ENCODE results near the gene PLEKHJ1. TPM values are rescaled to one million over a fixed set of nuclear protein-coding genes. Genes with fewer than 3 reads are reported as not detected.
A peak's percentile ranks its signal among the peaks of the same experiment; 100 is the strongest.

The PLEKHJ1 gene
- total and polyA plus RNA-seq, 9 of the 15 experiments (the other 6 are each of a cell fraction or from before 2014, with no cell fraction given), result 1.5 to 188 (median 63.9) TPM

GRCh38 chr19:2199215-2199614 lies 36.9 kb downstream of the PLEKHJ1 start:
- peak; percentile 86 for TF ChIP-seq ZBTB33 (CRISPR knock-in tag; IDR thresholded peaks at IDR 0.05)
- TF ChIP-seq RAD21 (CRISPR knock-in tag; conservative IDR thresholded peaks at IDR 0.05 in 1 of 2, IDR thresholded peaks at IDR 0.05 in 1 of 2), result peak in 1 of 2 experiments; percentile 32; a peak in 2 of 4 replicates
- TF ChIP-seq CTCFL (IDR thresholded peaks at IDR 0.05; ENCODE audit: borderline replicate concordance, insufficient read depth, low read depth, low read length, poor library complexity, severe bottlenecking), result peak; percentile 13
- peak; percentile 46 to 47 (median 47) for TF ChIP-seq CTCF (IDR thresholded peaks at IDR 0.05 in 2 of 3, conservative IDR thresholded peaks at IDR 0.05 in 1 of 3; ENCODE audit: insufficient read depth in 2 of 3, low read depth in 1 of 3, low read length in 3 of 3)
- TF ChIP-seq ADNP (tag; IDR thresholded peaks at IDR 0.05), result no peak
- TF ChIP-seq KDM1A (IDR thresholded peaks at IDR 0.05), result no peak
- no peak overlapping the region for H2AFZ ChIP-seq (ENCODE audit: low read depth, low read length)
- peak overlapping the region in 1 of 2 experiments; percentile 65; a peak in 1 of 4 replicates for H3K9ac ChIP-seq (ENCODE audit: insufficient read depth in 1 of 2, low read depth in 2 of 2, low read length in 2 of 2)
- in situ Hi-C loops (cut with MboI) (no loop called here), intact Hi-C loops (cut with micrococcal nuclease) (no loop called here)
- peaks cover 0 to 56% of the 10 kb centered on the region in 2 experiments; a peak in 3 of 5 replicates for H3K4me1 ChIP-seq (replicated peaks in 1 of 2; ENCODE audit: control insufficient read depth in 2 of 2, insufficient read depth in 2 of 2, low read length in 2 of 2)
- no peak overlapping the region for H3K4me2 ChIP-seq (ENCODE audit: insufficient read depth, low read length)
- BruUV-seq (replicated peaks), result no TSS peak
- POLR2A ChIA-PET, result interaction anchor here (0.6 to 1.2 kb wide), 2 partner anchors 115 to 396 kb away, joined by 3 read pairs; no protein-coding TSS in a partner anchor
- no peak overlapping the region for H3K27ac ChIP-seq (ENCODE audit: extremely low read depth, low read depth, low read length)
- H3K9me1 ChIP-seq (ENCODE audit: control insufficient read depth, insufficient read depth, low read length), result peaks cover 3% of the 10 kb centered on the region
- no peaks in the 10 kb centered on the region for H3K9me3 ChIP-seq (replicated peaks; ENCODE audit: control insufficient read depth, insufficient read depth, low read depth, low read length)
- WGBS (ENCODE audit: insufficient coverage, low coverage, missing lambda C conversion rate), result 83% methylated on average over 12 of the region's 18 CpGs
- peaks cover 14% of the 10 kb centered on the region for H4K20me1 ChIP-seq (replicated peaks; ENCODE audit: control insufficient read depth, insufficient read depth, low read length)
- no peaks in the 10 kb centered on the region for H3K27me3 ChIP-seq (ENCODE audit: control insufficient read depth in 2 of 2, insufficient read depth in 2 of 2, low read length in 2 of 2)
- peak in 3 of 4 experiments; percentile 19 to 54 (median 42) for DNase-seq (ENCODE audit: extremely low read depth in 1 of 4, low spot score in 3 of 4)
- ATAC-seq, result peak; percentile 84
- H3K79me2 ChIP-seq (ENCODE audit: control insufficient read depth, insufficient read depth, low read length), result peaks cover 23% of the 10 kb centered on the region
- H3K36me3 ChIP-seq (ENCODE audit: control insufficient read depth, insufficient read depth, low read length), result peaks cover 88% of the 10 kb centered on the region; the same call in 2 of the 3 replicates
- CTCF ChIA-PET (ENCODE audit: low intra/inter-chr PET ratio), result no interaction called here
- no peak for FAIRE-seq
- no peak overlapping the region for H3K4me3 ChIP-seq

All from K562 (cell line).